Measurements from ENCODE around the gene EEF2K. TPM values are rescaled to one million over a fixed set of nuclear protein-coding genes. Genes with fewer than 3 reads are reported as not detected.

EEF2K gene
- total RNA-seq, 4 donors from 2014 or later, result 18.7 to 39.9 (median 21.2) TPM

DNA sequence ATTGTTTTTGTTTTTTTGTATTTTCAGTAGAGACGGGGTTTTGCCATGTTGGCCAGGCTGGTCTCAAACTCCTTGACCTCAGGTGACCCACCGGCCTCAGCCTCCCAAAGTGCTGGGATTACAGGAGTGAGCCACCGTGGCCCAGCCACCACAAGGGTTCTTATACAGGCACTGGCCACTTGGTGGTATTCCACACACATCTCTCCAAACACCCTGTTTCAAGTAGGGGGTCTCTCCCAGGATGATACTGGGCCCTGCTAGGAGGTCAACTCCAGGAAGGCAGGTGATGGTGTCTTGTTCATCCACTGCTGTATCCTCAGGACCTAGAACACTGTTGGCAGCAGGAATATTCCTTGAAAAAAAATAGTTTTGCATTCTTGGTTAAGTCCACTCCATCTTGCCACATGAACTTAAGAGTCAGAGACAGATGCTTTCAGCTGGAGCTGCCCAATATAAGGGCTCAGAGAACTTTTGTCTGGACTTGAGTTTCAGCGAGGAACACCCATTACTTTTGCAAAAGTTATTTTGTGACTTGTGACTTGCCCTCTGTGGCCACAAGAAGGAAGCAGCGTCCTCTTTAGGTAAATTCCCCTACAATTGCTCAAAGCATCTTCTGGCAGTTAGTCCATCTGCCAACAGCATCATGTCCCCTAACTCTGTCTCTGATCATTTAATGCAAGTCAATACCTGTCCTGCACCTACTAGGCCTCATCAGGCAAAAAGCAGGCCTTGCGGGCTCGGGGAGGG, 7.4 kb upstream of the EEF2K start:
- DNase-seq (no peak), ATAC-seq (no peak)
- Histone ChIP-seq H3K27me3 (no peaks in the 10 kb centered on the region), H3K36me3 (no peaks in the 10 kb centered on the region), H3K4me3 (no peak overlapping the region), H3K27ac (peak overlapping the region; percentile 48 to 76 (median 60)), H3K4me1 (peaks cover 0 to 4% of the 10 kb centered on the region in 2 donors), H3K9me3 (no peaks in the 10 kb centered on the region)
- intact Hi-C loops (cut with DNase I; ENCODE audit: low total_unique reads), result loop anchor here (10.0 kb wide), 1 partner anchor 176 kb away; the partner anchor contains the start of gene CDR2
- TF ChIP-seq, protein P1, sequence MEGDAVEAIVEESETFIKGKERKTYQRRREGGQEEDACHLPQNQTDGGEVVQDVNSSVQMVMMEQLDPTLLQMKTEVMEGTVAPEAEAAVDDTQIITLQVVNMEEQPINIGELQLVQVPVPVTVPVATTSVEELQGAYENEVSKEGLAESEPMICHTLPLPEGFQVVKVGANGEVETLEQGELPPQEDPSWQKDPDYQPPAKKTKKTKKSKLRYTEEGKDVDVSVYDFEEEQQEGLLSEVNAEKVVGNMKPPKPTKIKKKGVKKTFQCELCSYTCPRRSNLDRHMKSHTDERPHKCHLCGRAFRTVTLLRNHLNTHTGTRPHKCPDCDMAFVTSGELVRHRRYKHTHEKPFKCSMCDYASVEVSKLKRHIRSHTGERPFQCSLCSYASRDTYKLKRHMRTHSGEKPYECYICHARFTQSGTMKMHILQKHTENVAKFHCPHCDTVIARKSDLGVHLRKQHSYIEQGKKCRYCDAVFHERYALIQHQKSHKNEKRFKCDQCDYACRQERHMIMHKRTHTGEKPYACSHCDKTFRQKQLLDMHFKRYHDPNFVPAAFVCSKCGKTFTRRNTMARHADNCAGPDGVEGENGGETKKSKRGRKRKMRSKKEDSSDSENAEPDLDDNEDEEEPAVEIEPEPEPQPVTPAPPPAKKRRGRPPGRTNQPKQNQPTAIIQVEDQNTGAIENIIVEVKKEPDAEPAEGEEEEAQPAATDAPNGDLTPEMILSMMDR (IDR thresholded peaks at IDR 0.05 in 4 of 5, conservative IDR thresholded peaks at IDR 0.05 in 1 of 5), result no peak
- TF ChIP-seq POLR2A (IDR thresholded peaks at IDR 0.05), result no peak
- in situ Hi-C loops (cut with MboI; ENCODE audit: low sequenced_read_pairs in 4 of 4), result loop anchor here in 3 of 4 donors (5.0 to 25.0 kb wide), 3 partner anchors 99 to 1294 kb away; partner anchors contain the start of genes POLR3E (in 3 of the 3), DCUN1D3 (in 1 of the 3), DNAH3 (in 1 of the 3) and LDAF1 (in 1 of the 3)

DNA sequence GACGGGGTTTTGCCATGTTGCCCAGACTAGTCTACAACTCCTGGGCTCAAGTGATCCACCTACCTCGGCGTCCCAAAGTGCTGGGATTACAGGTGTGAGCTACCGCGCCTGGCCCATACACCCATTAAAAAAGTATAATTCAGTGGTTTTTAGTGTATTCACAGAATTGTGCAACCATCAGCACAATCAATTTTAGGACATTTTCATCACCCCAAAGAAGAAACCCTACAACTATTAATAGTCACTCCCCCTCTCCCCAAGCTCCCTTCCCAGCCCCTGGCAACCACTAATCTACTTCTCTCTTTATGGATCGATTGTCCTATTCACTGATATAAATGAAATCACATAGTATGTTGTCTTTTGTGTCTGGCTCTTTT, 3.8 kb upstream of the EEF2K start:
- Histone ChIP-seq H3K27ac (no peak overlapping the region), H3K4me1 (peaks cover 8 to 15% of the 10 kb centered on the region in 2 donors), H3K9me3 (no peaks in the 10 kb centered on the region), H3K36me3 (no peaks in the 10 kb centered on the region), H3K4me3 (no peak overlapping the region), H3K27me3 (no peaks in the 10 kb centered on the region)
- TF ChIP-seq POLR2A (IDR thresholded peaks at IDR 0.05), result no peak
- TF ChIP-seq, protein P1 (IDR thresholded peaks at IDR 0.05 in 4 of 5, conservative IDR thresholded peaks at IDR 0.05 in 1 of 5), result no peak
- in situ Hi-C loops (cut with MboI; ENCODE audit: low sequenced_read_pairs in 4 of 4) (no loop called here), intact Hi-C loops (cut with DNase I; ENCODE audit: low total_unique reads) (loop anchor here (10.0 kb wide), 1 partner anchor 1393 kb away; the partner anchor contains the start of gene NDUFAB1)
- DNase-seq, result no peak
- ATAC-seq, result no peak

DNA sequence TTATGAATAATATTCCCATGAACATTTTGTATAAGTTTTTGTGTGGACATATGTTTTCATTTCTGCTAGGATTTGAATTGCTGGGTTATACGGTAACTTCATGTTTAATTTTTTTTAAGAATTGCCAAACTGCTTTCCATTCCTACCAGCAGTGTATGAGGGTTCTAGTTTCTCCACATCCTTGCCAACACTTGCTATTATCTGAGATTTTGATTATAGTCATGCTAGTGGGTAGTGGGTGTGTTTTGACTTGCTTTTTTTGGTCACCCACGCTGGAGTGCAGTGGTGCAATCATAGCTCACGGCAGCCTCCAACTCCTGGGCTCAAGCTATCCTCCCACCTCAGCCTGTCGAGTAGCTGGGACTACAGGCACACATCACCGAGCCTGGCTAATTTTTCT, 3.0 kb upstream of the EEF2K start:
- no peak overlapping the region for H3K4me3 ChIP-seq
- H3K36me3 ChIP-seq, result no peaks in the 10 kb centered on the region
- ATAC-seq, result no peak
- TF ChIP-seq, protein P1 (IDR thresholded peaks at IDR 0.05 in 4 of 5, conservative IDR thresholded peaks at IDR 0.05 in 1 of 5), result no peak
- TF ChIP-seq POLR2A (IDR thresholded peaks at IDR 0.05), result no peak
- peaks cover 16 to 22% of the 10 kb centered on the region in 2 donors for H3K4me1 ChIP-seq
- H3K27ac ChIP-seq, result no peak overlapping the region
- H3K9me3 ChIP-seq, result no peaks in the 10 kb centered on the region
- in situ Hi-C loops (cut with MboI; ENCODE audit: low sequenced_read_pairs in 4 of 4) (no loop called here), intact Hi-C loops (cut with DNase I; ENCODE audit: low total_unique reads) (loop anchor here (10.0 kb wide), 1 partner anchor 1392 kb away; the partner anchor contains the start of gene NDUFAB1)
- no peak for DNase-seq
- H3K27me3 ChIP-seq, result no peaks in the 10 kb centered on the region

DNA sequence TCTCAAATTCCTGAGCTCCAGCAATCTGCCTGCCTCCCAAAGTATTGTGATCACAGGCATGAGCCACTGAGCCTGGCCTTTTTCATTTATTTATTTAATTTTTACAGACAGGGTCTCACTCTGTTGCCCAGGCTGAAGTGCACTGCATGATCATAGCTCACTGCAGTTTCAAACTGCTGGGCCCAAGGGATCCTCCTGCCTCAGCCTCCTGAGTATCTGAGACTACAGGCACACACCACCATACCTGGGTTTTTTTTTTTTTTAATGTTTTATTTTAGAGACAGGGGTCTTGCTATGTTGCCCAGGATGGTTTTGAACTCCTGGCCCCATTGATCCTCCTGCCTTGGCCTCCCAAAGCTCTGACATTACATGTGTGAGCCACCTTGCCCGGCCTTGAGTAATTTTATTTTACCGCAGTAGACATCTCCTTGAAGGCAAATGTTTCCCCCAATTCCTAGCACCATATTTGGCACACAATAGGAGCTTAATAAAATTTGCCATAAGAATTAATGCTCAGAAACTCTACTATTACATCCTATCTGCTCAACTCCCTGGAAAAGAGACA, 1.9 kb upstream of the EEF2K start:
- no peaks in the 10 kb centered on the region for H3K27me3 ChIP-seq
- TF ChIP-seq, protein P1 (IDR thresholded peaks at IDR 0.05 in 4 of 5, conservative IDR thresholded peaks at IDR 0.05 in 1 of 5), result no peak
- TF ChIP-seq POLR2A (IDR thresholded peaks at IDR 0.05), result no peak
- no peaks in the 10 kb centered on the region for H3K36me3 ChIP-seq
- no peak for DNase-seq
- no peak for ATAC-seq
- peaks cover 27 to 32% of the 10 kb centered on the region in 2 donors for H3K4me1 ChIP-seq
- H3K27ac ChIP-seq, result no peak overlapping the region
- no peak overlapping the region for H3K4me3 ChIP-seq
- in situ Hi-C loops (cut with MboI; ENCODE audit: low sequenced_read_pairs in 4 of 4), result no loop called here
- no peaks in the 10 kb centered on the region for H3K9me3 ChIP-seq
- intact Hi-C loops (cut with DNase I; ENCODE audit: low total_unique reads), result loop anchor here (10.0 kb wide), 1 partner anchor 1391 kb away; the partner anchor contains the start of gene NDUFAB1

Data from gastrocnemius medialis (tissue), 4 donors.